K562 (cell line): ENCODE data around the gene TUB. TPM values are rescaled to one million over a fixed set of nuclear protein-coding genes. Genes with fewer than 3 reads are reported as not detected.

ENCODE experiments used
- ATAC-seq: fragments of 200-7000 bp; cut with Tn5 transposase; 3 replicates; pipeline ENCODE4 v1.9.1; 2020; ENCODE audit warnings: moderate library complexity
- BruUV-seq: library from RNA; stranded (reverse); fragments of 400-500 nt; replicated peaks from 2 replicates; lab custom pipeline; 2021; lab: Mats Ljungman, UMichigan
- CTCF ChIA-PET: fragments of 300-600 bp; formaldehyde crosslinking; extraction: SDS; loops from one replicate; lab custom pipeline; 2021; ENCODE audit warnings: low intra/inter-chr PET ratio; lab: Yijun Ruan, JAX
- POLR2A ChIA-PET: fragments of 300-600, 350-650 bp; sonication (Branson Sonifier 250); formaldehyde crosslinking; extraction: SDS; loops from one replicate; lab custom pipeline; 2021; ENCODE audit warnings: antibody characterized with exemption, inconsistent platforms; lab: Yijun Ruan, JAX
- DNase-seq, 4 experiments: peaks; one replicate each; pipeline versions ENCODE4 v3.0.0 to v3.0.0-alpha.2; 2011 to 2018; ENCODE audit warnings: low spot score in 3 of 4, mixed read lengths in 3 of 4; ENCODE audit errors: extremely low read depth in 1 of 4
- FAIRE-seq: peaks from 2 replicates; lab custom pipeline; 2011; peaks lifted over from hg19 to GRCh38; lab: Jason Lieb, UNC
- H2AFZ ChIP-seq: 2 replicates; pipeline ENCODE4 v1.6.0; 2011; ENCODE audit warnings: low read depth, low read length, control low read depth, inconsistent platforms
- H3K27ac ChIP-seq: fragments of 200-600 bp; 3 replicates; pipeline ENCODE4 v1.8.0; 2011; ENCODE audit warnings: low read depth, mild to moderate bottlenecking, control low read depth, inconsistent platforms, low read length, moderate library complexity, mixed read lengths; ENCODE audit errors: extremely low read depth
- H3K27me3 ChIP-seq, 2 experiments: fragments of 300-600 bp in 1 of 2; 2 replicates in 1 of 2; 3 replicates in 1 of 2; pipeline versions ENCODE4 v1.6.0 to v1.8.0; 2011; ENCODE audit warnings: inconsistent platforms in 2 of 2, low read length in 2 of 2, mild to moderate bottlenecking in 1 of 2, mixed read lengths in 1 of 2, moderate library complexity in 1 of 2; ENCODE audit not compliant: control insufficient read depth in 2 of 2, insufficient read depth in 2 of 2
- H3K36me3 ChIP-seq: fragments of 300-600 bp; 3 replicates; pipeline ENCODE4 v1.8.0; 2011; ENCODE audit warnings: mild to moderate bottlenecking, low read length, inconsistent platforms; ENCODE audit not compliant: control insufficient read depth, insufficient read depth
- H3K4me1 ChIP-seq, 2 experiments: fragments of 200-600 bp in 1 of 2; replicated peaks in 1 of 2; 2 replicates in 1 of 2; 3 replicates in 1 of 2; pipeline versions ENCODE4 v1.5.1 to v1.8.0; 2011; ENCODE audit warnings: inconsistent platforms in 2 of 2, low read length in 2 of 2, mild to moderate bottlenecking in 1 of 2, mixed read lengths in 1 of 2, moderate library complexity in 1 of 2; ENCODE audit not compliant: control insufficient read depth in 2 of 2, insufficient read depth in 2 of 2
- H3K4me2 ChIP-seq: 2 replicates; pipeline ENCODE4 v1.6.1; 2011; ENCODE audit warnings: low read length, control low read depth, inconsistent platforms, mixed read lengths; ENCODE audit not compliant: insufficient read depth
- H3K4me3 ChIP-seq: fragments of 200-600 bp; sonication (generic), shearing (Covaris generic); 2 replicates; pipeline ENCODE4 v1.5.1; 2016; ENCODE audit warnings: control low read depth, inconsistent platforms
- H3K79me2 ChIP-seq: fragments of 200-600 bp; 3 replicates; pipeline ENCODE4 v1.8.0; 2011; ENCODE audit warnings: low read length, inconsistent platforms; ENCODE audit not compliant: control insufficient read depth, insufficient read depth
- H3K9ac ChIP-seq, 2 experiments: 2 replicates each; pipeline versions ENCODE4 v1.6.0 to v1.6.1; 2011; ENCODE audit warnings: low read depth in 2 of 2, low read length in 2 of 2, control low read depth in 1 of 2, inconsistent platforms in 1 of 2, mild to moderate bottlenecking in 1 of 2, mixed read lengths in 1 of 2; ENCODE audit not compliant: insufficient read depth in 1 of 2
- H3K9me1 ChIP-seq: one replicate; pipeline ENCODE4 v1.6.0; 2011; ENCODE audit warnings: inconsistent platforms, mild to moderate bottlenecking, low read length, moderate library complexity; ENCODE audit not compliant: control insufficient read depth, insufficient read depth
- H3K9me3 ChIP-seq: replicated peaks from 2 replicates; pipeline ENCODE4 v1.5.1; 2011; ENCODE audit warnings: low read depth, low read length, inconsistent platforms; ENCODE audit not compliant: control insufficient read depth, insufficient read depth
- H4K20me1 ChIP-seq: replicated peaks from 2 replicates; pipeline ENCODE4 v1.6.1; 2011; ENCODE audit warnings: low read length, inconsistent platforms, mixed read lengths; ENCODE audit not compliant: control insufficient read depth, insufficient read depth
- BRCA1 ChIP-seq, 2 experiments: fragments of 450-650 bp in 1 of 2; sonication (generic) in 1 of 2; formaldehyde crosslinking in 1 of 2; IDR thresholded peaks; 2 replicates each; pipeline versions ENCODE4 v1.5.0 to v1.6.1; 2017 to 2020; ENCODE audit warnings: mild to moderate bottlenecking in 1 of 2, missing genetic modification reagents in 1 of 2
- ILF3 ChIP-seq: fragments of 450-650 bp; IDR thresholded peaks from 2 replicates; pipeline ENCODE4 v1.6.1; 2018; ENCODE audit warnings: antibody characterized with exemption, mild to moderate bottlenecking, moderate library complexity, borderline replicate concordance
- JUNB ChIP-seq: fragments of 450-650 bp; formaldehyde crosslinking; conservative IDR thresholded peaks from 2 replicates; pipeline ENCODE4 v1.4.0; 2020; ENCODE audit warnings: mild to moderate bottlenecking
- RAD21 ChIP-seq, 2 experiments: fragments of 250-450 bp in 1 of 2; fragments of 450-650 bp in 1 of 2; sonication (Bioruptor Pico) in 1 of 2; formaldehyde crosslinking in 1 of 2; IDR thresholded peaks in 1 of 2; conservative IDR thresholded peaks in 1 of 2; 2 replicates each; pipeline versions ENCODE4 v1.4.0 to v1.8.0; 2020 to 2022; ENCODE audit warnings: mild to moderate bottlenecking in 2 of 2, moderate library complexity in 1 of 2
- ZNF785 ChIP-seq: fragments of 250-450 bp; sonication (Bioruptor Pico); IDR thresholded peaks from 2 replicates; pipeline ENCODE4 v1.4.0; 2020; ENCODE audit warnings: mild to moderate bottlenecking
- WGBS: fragments of 100-300 bp; shearing (Covaris generic); methylation state at CpG from one replicate; pipeline ENCODE4 v1.1.6; 2016; ENCODE audit warnings: low coverage, mixed read lengths; ENCODE audit not compliant: insufficient coverage; ENCODE audit errors: missing lambda C conversion rate; 5-methylcytosine and 5-hydroxymethylcytosine counted together
- in situ Hi-C: fragments of 300-500 bp; cut with MboI; formaldehyde crosslinking; loops from 4 replicates; pipeline ENCODE4 v1.15.0; 2018; ENCODE audit warnings: inconsistent platforms, mixed read lengths
- intact Hi-C: fragments of 100-400 bp; cut with micrococcal nuclease; formaldehyde crosslinking; loops from 2 replicates; pipeline ENCODE4 v1.14.2; 2022
- polyA plus RNA-seq, 8 experiments: library from polyadenylated mRNA; depleted of rRNA in 4 of 8; stranded (reverse) in 5 of 8; unstranded in 3 of 8; fragments of >200 nt; fragmentation: Nextera tagmentation in 2 of 8; fragmentation: Illumina TruSeq in 1 of 8; extraction: Ambion mirVana in 2 of 8; extraction: Trizol in 1 of 8; gene quantifications; 2 replicates each; pipeline versions ENCODE4 v1.2.1 to v1.2.3, GENCODE V29; 2011 to 2014; ENCODE audit warnings: inconsistent platforms in 1 of 8, missing spikeins in 1 of 8
- total RNA-seq, 7 experiments: library from RNA; depleted of rRNA in 6 of 7; stranded (reverse); fragments of >200 nt in 6 of 7; fragmentation: Illumina TruSeq in 2 of 7; extraction: Trizol in 2 of 7; gene quantifications; 2 replicates each; pipeline versions ENCODE4 v1.2.1 to v1.2.3, GENCODE V29; 2011 to 2021; ENCODE audit warnings: low replicate concordance in 1 of 7
- TF ChIP-seq, protein P1 (sequence below), 3 experiments: IDR thresholded peaks in 2 of 3; conservative IDR thresholded peaks in 1 of 3; 2 replicates each; pipeline ENCODE4 v1.5.1; 2011 to 2012; ENCODE audit warnings: low read length in 3 of 3, mild to moderate bottlenecking in 3 of 3, control low read depth in 2 of 3, improper control_type of control experiment in 1 of 3, inconsistent platforms in 1 of 3, low read depth in 1 of 3, mixed read lengths in 1 of 3, moderate library complexity in 1 of 3; ENCODE audit not compliant: insufficient read depth in 2 of 3

TUB gene
- total and polyA plus RNA-seq, 9 of the 15 experiments (the other 6 are each of a cell fraction or from before 2014, with no cell fraction given): not detected

DNA sequence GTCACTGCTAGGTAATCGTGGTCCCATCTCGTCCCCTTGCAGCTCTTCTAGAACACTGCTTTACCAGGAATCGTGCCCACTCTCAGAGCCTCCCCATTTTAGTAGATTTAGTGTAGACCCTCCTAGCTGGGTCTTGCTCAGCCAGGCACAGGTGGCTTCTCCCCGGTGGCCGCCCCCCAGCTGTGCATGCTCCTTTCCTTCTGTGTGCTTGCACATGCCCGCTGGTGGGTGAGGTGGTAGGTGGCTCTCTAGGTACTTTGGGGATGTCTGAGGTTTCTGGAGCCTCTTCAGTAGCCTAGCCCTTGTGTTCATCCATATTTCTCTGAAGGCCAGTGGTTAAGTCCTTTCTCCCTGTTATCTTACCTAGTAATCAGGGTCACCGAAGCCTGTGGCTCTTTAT is 5.6 kb downstream of the TUB start:
- in situ Hi-C loops (no loop called here), intact Hi-C loops (no loop called here)
- DNase-seq (no peak), ATAC-seq (no peak)
- Histone ChIP-seq H3K4me2 (no peak overlapping the region), H3K4me1 (no peaks in the 10 kb centered on the region), H3K27ac (no peak overlapping the region), H4K20me1 (no peaks in the 10 kb centered on the region)
- POLR2A ChIA-PET: interaction anchor here (0.5 to 1.8 kb wide), 2 partner anchors 9 to 13 kb away, joined by 3 to 4 read pairs; no protein-coding TSS in a partner anchor
- TF ChIP-seq JUNB (CRISPR knock-in tag) (no peak), ZNF785 (CRISPR knock-in tag) (no peak), BRCA1 (IDR thresholded peaks at IDR 0.05) (no peak), BRCA1 (CRISPR knock-in tag; IDR thresholded peaks at IDR 0.05) (no peak)
- TF ChIP-seq, all 486 proteins: peak for 0
- H2AFZ ChIP-seq: no peak overlapping the region
- WGBS: 0% methylated on average over 7 of the region's 7 CpGs
- CTCF ChIA-PET: interaction anchor here (1.4 kb wide), 1 partner anchor 53 kb away, joined by 5 read pairs; no protein-coding TSS in a partner anchor
- H3K9me3 ChIP-seq: no peaks in the 10 kb centered on the region
- no peak overlapping the region for H3K9ac ChIP-seq
- H3K27me3 ChIP-seq: peaks cover 0 to 71% of the 10 kb centered on the region in 2 experiments; a peak in 3 of 5 replicates
- no peak overlapping the region for H3K4me3 ChIP-seq
- no peaks in the 10 kb centered on the region for H3K9me1 ChIP-seq
- no TSS peak for BruUV-seq
- no peaks in the 10 kb centered on the region for H3K36me3 ChIP-seq
- FAIRE-seq: no peak
- no peaks in the 10 kb centered on the region for H3K79me2 ChIP-seq

DNA sequence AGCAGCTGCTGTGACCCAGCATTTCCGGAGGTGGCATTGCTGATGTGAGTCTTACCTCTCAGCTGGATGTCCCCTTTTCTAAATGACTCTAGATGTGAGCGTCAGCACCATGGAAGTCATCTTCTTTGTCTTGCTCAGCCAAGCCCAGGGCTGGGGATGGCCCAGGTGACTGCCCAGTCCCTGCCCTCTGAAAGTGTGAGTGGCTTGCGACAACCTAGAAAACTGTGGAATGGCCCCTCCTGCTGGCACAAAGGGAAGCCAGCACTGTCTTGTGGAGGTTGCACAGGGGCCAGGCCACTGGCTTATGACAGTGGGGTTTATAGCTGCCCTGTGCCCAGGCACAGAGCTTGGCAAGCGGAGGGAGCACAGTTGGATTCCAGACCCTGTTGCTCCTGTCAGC is 6.2 kb downstream of the TUB start:
- TF ChIP-seq, protein P1, sequence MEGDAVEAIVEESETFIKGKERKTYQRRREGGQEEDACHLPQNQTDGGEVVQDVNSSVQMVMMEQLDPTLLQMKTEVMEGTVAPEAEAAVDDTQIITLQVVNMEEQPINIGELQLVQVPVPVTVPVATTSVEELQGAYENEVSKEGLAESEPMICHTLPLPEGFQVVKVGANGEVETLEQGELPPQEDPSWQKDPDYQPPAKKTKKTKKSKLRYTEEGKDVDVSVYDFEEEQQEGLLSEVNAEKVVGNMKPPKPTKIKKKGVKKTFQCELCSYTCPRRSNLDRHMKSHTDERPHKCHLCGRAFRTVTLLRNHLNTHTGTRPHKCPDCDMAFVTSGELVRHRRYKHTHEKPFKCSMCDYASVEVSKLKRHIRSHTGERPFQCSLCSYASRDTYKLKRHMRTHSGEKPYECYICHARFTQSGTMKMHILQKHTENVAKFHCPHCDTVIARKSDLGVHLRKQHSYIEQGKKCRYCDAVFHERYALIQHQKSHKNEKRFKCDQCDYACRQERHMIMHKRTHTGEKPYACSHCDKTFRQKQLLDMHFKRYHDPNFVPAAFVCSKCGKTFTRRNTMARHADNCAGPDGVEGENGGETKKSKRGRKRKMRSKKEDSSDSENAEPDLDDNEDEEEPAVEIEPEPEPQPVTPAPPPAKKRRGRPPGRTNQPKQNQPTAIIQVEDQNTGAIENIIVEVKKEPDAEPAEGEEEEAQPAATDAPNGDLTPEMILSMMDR (IDR thresholded peaks at IDR 0.05 in 2 of 3, conservative IDR thresholded peaks at IDR 0.05 in 1 of 3; ENCODE audit: insufficient read depth in 2 of 3, low read depth in 1 of 3, low read length in 3 of 3): peak; percentile 23 to 40 (median 33); a peak in 4 of 6 replicates
- TF ChIP-seq ILF3 (no peak), RAD21 (CRISPR knock-in tag; conservative IDR thresholded peaks at IDR 0.05 in 1 of 2, IDR thresholded peaks at IDR 0.05 in 1 of 2) (peak; percentile 35 to 44; a peak in 3 of 4 replicates)
- no TSS peak for BruUV-seq
- Histone ChIP-seq H3K4me2 (no peak overlapping the region), H3K4me1 (no peaks in the 10 kb centered on the region), H3K9me1 (no peaks in the 10 kb centered on the region), H3K27me3 (peaks cover 0 to 71% of the 10 kb centered on the region in 2 experiments; a peak in 3 of 5 replicates), H3K27ac (no peak overlapping the region), H3K79me2 (no peaks in the 10 kb centered on the region), H3K36me3 (no peaks in the 10 kb centered on the region), H3K4me3 (no peak overlapping the region), H3K9ac (no peak overlapping the region; a peak in 1 of 4 replicates), H2AFZ (no peak overlapping the region), H3K9me3 (no peaks in the 10 kb centered on the region), H4K20me1 (no peaks in the 10 kb centered on the region)
- DNase-seq (peak in 1 of 4 experiments; percentile 8), FAIRE-seq (no peak), ATAC-seq (peak; percentile 46; the same call in 2 of the 3 replicates)
- POLR2A ChIA-PET: interaction anchor here (0.6 to 1.8 kb wide), 2 partner anchors 12 to 1517 kb away, joined by 4 read pairs; no protein-coding TSS in a partner anchor
- intact Hi-C loops: no loop called here
- in situ Hi-C loops: no loop called here
- CTCF ChIA-PET: interaction anchor here (1.4 kb wide), 1 partner anchor 54 kb away, joined by 5 read pairs; no protein-coding TSS in a partner anchor
- 0% methylated on average over 4 of the region's 4 CpGs for WGBS
